DMS 273 treated with DMSO at 0.1 percent for 48 hours (cell line): ENCODE measurements around the gene UBQLN1.
"Not testable (repeated sequence)": the region's sequence is repeated elsewhere in the genome, so short reads cannot be mapped to it uniquely, and the experiment has no call there.

Experiments
- DNase-seq: peaks from one replicate; lab custom pipeline; 2025; lab: John Stamatoyannopoulos, UW

UBQLN1 gene

DNA sequence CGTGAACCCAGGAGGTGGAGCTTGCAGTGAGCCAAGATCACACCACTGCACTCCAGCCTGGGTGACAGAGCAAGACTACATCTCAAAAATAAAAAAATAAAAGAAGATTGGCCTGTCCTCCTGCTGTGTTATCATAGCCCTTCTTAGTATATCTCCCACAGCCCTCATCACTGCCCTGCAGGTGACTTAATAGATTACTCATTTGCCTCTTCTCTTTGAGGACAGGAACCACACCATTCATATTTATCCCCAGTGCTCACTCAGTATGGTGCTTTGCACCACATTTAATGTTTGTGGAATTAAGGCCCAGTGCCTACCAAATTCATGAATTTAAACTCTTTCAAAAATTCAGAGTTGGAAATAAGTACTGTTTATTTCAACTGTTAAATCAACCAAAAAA lies 74.5 kb downstream of the UBQLN1 start:
- DNase-seq, result no peak

DNA sequence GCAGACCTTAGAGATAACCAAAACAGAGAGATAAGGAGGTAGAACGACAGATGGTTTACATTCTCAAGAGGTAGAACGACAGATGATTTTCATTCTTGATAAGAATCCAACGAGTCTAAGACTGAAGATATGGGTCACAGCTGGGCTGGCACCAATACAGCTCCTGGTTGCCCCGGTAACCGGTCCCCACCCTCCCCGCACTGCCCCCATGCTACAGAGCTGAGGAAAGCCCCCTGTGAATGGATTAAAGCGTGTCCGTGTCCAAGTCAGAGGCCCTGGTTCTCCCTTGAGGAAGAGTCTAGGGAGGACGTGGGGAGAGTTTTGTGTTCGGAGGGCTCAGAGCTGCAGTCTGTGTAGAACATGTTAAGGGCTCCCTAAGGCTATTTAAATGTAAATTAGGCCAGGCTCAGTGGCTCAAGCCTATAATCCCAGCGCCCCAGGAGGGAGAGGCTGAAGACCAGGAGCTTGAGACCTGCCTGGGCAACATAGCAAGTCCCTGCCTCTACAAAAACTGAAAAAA lies 76.8 kb downstream of the UBQLN1 start:
- DNase-seq, result peak; percentile 64

DNA sequence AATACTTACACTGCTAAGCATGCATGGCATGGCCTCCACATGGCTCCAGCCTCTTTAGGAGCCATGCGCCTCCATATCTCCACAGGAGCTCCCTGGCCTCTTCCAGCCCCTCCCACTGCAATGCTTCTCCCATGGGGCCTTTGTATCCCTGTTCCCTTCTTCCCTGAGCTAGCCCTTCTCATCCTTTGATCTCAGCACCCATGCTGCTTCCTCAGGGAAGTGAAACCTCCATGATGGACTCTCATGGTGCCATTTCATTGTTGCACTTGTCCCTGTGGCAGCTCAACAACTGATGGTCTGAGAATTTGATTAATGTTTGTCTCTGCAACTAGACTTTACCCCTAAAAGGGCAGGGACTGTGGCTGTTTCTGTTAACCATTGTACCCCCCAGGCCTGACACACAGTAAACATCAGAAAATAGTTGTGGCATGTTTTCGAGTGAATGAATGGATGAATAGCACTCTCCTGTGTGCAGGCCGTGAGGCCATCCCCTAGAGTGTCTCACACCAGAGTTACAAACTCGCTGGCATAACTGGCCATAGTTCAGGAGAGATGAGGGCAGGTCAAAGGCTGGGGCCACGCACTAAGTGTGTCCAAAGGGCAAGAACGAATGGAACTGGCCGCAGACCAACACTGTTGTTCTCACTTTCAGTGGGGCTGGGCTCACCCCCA lies 78.2 kb downstream of the UBQLN1 start:
- DNase-seq, result no peak

DNA sequence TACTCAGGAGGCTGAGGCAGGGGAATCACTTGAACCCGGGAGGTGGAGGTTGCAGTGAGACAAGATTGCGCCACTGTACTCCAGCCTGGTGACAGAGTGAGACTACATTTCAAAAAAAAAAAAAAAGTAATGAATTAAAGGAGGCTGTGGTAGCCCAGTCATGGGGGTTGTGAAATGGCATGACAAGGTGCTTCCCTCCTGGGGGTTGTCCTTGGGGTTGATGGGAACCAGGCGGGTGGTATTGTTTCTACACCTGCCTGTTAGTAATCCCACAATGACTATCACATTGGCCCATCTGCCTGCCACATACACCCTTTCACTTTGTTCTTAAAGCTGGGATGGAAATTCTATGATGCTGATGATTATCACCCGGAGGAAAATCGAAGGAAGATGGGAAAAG lies 79.2 kb downstream of the UBQLN1 start:
- no peak for DNase-seq

DNA sequence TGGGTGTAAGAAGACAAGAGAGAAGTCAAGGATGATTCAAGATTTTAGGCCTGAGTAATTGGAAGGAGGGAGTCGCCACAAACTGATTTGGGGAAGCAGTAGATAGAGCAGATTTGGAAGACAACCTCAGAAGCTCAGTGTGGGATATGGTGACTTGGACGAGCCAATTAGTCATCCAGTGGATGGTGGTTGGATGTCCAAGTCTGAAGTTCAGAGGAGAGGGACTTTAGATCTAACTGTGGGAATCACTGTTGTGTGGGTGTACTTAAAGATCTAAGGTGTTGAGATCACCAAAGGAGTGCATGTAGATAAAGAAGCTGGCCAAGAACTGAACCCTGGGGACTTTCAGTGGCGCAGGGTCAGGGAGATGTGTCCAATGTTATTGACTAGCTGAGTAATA lies 82.6 kb downstream of the UBQLN1 start:
- DNase-seq, result no peak

DNA sequence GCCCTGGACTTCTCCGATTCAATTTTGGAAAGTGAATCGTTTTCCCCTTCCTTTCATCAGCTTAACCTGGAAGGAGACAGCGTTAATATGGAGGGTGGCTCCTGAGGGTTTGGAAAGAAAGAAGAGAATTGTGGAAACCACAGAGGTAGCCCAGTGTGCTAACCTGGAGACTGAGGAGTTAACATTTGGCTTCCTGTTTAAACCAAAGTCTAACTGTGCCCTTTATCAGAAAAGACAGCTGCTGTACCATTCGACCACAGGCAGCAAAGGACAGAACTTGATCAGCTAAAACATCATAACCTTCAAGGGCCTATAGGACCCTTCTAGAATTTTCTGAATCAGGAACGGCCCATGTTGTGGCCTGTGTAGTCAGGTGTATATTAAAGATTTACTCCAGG lies 84.1 kb downstream of the UBQLN1 start:
- no peak for DNase-seq

DNA sequence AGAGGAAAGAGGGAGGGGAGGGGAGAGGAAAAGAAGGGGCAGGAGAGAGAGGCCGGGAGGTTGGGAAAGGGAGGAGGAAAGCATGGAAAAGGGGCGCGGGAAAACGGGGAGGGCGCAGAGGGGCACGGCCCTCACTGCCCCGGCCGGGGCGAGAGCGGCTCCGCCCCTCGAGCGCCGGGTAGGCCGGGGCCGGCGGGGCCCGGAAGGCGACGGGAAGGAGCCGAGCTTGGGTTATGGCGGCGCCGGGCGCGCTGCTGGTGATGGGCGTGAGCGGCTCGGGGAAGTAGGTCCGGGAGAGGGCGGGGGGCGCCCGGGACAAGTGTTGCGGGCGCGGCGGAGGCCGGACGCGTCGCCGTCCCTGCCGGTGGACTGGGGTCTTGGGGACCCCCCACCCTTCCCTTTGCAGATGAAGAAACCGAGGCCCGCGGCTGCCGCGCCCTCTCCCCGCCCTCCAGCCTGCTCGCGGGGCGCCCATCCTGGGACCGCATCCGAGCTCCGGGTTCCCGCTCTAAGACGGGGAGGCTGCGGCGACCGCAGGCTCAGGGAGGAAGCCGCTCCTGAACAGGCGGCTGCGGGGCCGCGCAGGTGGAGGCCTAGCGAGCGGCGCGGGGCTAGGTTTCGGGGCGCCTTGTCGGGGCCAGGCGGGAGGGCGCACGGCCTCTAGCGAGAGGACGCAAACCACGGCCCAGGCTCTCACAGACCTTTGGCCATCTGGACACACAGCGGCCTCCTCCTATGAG lies 84.6 kb downstream of the UBQLN1 start, which contains the start of gene IDNK:
TSS of gene IDNK (plus strand) at position 205 of the 740 bp plus-strand sequence. CDS start at position 234, 29 bp downstream.
- DNase-seq, result peak; percentile 28

DNA sequence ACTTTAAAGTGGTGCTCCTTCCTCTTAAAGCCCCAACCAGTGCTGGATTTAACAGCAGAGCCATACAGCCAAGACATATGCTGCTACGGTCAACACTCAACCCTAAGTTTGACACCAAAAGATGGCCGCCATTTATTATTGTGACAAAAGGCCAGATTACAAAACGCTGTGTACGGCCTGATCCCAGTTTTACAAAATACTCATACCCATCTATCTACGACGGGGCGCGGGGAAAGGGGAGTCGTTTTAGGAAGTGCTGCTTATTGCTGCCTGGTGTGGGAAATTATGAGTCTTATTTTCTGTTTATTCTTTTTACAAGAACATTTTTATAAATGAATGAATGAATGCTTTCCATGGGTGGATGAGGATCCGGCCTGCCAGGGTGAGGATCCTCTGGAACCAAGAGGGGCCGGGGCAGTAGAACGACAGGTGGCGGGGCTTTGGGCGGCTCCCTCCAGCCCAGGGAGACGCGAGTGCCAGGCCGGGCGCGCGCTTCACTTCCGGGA lies 85.3 kb downstream of the UBQLN1 start:
- DNase-seq, result no peak

DNA sequence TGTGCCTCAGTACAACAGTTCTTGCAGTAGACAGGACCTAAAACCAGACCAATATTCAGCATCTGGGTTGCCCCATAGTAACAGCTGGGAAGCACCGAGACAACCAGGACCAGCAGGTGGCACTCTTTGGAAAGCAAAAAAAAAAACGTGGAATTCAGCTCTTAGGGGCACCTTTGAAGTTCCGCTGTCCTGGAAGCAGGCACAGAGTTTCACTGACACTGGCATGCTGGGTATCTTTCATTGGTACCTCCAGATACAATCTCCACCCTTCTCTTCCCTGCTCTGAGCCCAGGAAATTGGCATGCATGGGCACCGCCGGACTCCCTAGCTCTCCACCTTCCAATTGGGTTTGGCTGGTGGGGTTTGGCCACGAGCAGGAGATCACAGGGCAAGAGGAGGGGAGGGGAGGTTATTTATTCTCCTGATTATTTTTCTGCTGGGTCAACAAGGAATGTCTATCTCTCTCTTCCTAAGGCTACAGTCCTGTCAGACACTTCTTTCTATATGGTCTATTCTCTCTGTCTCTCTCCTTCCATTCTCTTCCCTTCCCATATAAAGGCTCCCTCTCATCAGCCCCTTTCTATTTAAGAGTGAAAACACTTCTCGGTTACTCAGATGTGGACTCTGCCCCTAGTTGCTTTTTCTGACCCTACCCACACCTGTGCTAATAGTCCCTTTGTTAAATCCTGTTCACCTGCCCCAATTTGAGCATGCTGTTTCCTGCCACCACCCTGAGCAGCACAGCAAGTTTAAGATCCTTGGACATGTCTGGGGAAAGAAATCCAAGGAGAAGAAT lies 86.7 kb downstream of the UBQLN1 start:
- DNase-seq, result peak; percentile 15

DNA sequence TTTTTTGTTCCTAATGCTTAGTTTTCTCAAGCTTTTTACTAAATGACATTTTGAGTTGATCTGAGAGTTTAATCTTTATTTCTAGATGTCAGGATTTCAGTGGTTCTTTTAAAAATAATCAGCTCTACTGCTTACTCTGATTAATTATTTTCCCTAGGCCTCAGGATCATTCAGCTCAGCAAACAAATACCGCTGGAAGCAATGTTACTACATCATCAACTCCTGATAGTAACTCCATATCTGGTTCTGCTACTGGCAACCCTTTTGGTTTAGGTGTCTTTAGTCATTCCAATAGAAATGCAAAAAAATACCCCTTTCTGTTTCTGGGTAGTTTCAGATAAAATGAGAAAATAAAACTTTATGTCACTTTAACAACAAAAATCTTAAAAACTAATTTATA lies 90.5 kb downstream of the UBQLN1 start:
- no peak for DNase-seq

DNA sequence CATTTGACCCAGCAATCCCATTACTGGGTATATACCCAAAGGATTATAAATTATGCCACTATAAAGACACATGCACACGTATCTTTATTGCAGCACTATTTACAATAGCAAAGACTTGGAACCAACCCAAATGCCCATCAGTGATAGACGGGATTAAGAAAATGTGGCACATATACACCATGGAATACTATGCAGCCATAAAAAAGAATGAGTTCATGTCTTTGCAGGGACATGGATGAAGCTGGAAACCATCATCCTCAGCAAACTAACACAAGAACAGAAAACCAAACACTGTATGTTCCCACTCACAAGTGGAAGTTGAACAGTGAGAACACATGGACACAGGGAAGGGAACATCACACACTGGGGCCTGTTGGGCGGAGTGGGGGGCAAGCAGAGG lies 94.5 kb downstream of the UBQLN1 start:
- not testable (repeated sequence) for DNase-seq
